Right hindlimb (tissue), 1 donor: ENCODE measurements around the gene RDH5.

Source experiments
- DNase-seq: peaks from one replicate; pipeline ENCODE4 v3.0.0-alpha.2; 2018

RDH5 gene, protein sequence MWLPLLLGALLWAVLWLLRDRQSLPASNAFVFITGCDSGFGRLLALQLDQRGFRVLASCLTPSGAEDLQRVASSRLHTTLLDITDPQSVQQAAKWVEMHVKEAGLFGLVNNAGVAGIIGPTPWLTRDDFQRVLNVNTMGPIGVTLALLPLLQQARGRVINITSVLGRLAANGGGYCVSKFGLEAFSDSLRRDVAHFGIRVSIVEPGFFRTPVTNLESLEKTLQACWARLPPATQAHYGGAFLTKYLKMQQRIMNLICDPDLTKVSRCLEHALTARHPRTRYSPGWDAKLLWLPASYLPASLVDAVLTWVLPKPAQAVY

DNA sequence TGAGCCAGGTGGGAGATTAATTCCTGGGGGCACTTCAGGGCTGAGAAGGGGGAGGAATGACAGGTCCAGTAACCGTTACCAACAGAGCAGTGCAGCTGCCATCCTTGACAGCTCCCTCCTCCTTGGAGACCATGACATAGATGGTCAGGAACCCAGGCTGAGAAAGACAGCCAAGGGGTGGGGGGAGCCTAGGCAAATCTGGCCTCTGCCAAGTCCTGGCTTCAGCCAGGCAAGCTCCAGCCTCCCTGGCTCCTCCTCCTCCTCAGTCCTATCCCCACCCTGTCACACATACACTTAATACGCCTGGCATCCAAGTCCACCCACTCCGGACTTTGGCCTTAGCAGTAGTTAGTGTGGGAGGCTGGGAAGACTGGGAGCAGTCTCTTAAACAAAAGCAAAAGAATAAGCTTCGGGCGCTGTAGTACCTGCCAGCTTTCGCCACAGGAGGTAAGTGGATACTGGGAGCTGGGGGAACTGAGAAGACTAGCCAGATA, at the start of gene RDH5:
RDH5 (plus strand) TSS at position 323 of the 494 bp plus-strand sequence. CDS start 792 bp downstream, outside the sequence.
- DNase-seq: peak; percentile 85

DNA sequence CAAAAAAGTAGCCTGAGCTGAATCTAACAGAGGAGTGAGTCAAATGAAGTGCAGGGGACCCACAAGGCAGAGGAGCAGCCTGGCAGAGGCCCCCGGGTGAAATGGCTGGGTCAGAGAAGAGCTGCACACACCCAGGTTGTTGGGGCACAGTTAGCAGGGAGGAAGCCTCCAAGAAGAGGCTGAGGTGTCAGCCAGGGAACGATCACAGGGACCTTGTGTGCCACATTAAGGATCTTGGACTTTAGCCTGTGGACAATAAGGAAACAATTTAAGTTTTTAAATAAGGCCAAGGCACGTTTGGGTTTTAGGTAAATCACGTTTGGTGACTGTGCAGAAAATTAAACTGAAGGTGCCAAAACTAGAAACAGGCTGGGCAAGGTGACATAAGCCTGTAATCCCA, 48.4 kb upstream of the RDH5 start:
- no peak for DNase-seq

DNA sequence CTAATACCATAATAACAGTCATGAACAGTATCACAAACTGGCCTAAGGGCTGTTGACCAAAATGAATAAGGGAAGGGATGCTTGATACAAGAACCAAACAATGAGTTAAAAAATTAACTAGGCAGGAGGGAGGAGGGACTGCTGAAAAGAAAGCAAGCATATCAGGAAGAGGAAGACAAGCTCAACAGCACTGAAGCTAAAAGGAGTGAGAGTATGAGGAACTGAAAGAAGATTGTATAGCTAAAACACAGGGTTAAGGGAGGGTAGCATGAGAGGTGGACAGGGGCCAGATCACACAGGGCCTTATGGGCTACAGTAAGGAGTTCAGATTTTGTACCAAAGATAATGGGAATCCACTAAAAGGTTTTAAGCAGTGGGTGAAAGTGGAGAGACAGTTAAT, 46.6 kb upstream of the RDH5 start:
- DNase-seq: no peak

DNA sequence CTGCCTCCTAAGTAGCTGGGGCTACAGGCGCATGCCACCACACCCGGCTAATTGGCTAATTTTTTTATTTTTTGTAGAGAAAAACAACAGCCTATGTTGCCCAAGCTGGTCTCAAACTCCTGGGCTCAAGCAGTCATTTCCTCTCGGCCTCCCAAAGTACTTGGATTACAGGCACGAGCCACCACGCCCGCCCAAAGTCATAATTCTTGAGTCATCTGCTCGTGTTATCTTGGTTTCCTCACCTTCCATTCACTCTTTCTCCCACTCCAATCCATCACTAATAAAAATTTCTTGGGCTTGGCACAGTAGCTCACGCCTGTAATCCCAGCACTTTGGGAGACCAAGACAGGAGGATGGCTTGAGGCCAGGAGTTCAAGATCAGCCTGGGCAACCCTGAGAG, 44.5 kb upstream of the RDH5 start:
- no peak for DNase-seq

DNA sequence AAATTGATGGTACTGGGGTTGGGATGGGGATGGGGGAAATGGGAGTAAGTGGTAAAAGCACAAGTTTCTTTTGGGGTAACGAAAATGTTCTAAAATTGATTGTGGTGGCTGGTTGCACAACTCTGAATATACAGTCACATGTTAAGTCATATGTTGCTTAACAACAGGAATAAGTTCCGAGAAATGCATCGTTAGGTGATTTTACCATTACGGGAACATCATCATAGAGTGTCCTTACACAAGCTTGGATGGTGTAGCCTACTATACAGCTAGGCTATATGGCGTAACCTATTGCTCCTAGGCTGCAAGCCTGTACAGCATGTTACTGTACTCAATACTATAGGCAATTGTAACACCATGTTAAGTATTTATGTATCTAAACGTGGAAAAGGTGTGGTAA, 43.5 kb upstream of the RDH5 start:
- DNase-seq: no peak

DNA sequence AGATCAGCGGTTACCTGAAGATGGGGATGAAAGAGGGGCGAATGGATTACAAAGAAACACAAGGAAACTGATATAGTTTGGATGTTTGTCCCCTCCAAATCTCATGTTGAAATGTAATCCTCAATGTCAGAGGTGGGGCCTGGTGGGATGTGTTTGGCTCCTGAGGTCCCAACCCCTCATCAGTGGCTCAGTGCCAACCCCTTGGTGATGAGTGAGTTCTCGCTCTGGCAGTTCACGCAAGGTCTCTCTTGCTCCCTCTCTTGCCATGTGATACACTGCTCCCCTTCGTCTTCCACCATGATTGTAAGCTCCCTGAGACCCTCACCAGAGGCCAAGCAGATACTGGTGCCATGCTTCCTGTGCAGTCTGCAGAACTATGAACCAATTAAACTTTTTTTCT, 40.5 kb upstream of the RDH5 start:
- DNase-seq: no peak

DNA sequence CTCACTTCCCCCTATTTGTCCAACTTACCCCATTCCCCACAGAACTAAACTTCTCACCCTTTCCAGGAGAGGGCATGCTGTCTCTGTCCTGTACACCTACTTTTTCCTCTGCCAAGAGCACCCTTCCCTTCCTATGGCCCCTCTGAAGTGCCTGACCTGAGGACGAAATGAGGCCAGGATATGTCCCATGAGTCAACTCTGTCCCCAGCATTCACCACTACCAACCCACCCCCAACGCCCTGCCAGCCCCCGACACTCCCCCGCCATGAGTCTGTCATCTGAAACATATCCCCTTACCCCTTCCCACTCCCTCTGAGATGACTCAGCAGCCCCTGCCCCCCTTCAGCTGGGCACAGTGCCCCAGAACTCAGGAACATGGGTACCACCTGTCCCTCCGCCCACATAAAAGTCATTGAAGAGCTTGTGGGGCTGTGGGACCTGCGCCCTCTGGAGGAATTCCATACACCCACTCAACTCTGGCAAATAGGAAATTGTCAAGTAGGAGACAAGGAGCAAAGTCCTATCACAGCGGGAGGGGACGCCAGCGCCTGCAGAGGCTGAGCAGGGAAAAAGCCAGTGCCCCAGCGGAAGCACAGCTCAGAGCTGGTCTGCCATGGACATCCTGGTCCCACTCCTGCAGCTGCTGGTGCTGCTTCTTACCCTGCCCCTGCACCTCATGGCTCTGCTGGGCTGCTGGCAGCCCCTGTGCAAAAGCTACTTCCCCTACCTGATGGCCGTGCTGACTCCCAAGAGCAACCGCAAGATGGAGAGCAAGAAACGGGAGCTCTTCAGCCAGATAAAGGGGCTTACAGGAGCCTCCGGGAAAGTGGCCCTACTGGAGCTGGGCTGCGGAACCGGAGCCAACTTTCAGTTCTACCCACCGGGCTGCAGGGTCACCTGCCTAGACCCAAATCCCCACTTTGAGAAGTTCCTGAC, 38.8 kb upstream of the RDH5 start:
- DNase-seq: peak; percentile 68

DNA sequence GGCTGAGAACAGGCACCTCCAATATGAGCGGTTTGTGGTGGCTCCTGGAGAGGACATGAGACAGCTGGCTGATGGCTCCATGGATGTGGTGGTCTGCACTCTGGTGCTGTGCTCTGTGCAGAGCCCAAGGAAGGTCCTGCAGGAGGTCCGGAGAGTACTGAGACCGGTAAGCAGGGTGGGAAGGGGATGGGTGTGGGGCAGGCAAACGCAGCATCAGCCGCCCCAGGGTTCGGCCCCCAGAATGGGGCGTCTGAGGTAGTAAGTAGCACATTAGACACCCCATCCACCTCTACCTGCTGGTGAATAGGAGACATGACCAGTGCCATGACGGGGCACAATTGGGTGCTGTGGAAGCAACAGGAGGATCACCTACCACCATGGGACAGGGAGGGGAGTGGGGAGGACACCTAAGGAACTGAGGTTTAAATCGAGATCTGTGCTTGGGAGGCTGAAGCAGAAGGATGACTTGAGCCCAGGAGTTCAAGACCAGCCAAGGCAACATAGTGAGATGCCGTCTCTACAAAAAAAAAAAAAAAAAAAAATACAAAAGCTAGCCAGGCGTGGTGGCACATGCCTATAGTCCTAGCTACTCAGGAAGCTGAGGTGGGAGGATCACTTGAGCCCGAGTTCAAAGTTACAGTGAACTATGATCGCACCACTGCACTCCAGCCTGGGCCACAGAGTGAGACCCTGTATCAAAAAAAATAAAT, 38.0 kb upstream of the RDH5 start:
- no peak for DNase-seq

DNA sequence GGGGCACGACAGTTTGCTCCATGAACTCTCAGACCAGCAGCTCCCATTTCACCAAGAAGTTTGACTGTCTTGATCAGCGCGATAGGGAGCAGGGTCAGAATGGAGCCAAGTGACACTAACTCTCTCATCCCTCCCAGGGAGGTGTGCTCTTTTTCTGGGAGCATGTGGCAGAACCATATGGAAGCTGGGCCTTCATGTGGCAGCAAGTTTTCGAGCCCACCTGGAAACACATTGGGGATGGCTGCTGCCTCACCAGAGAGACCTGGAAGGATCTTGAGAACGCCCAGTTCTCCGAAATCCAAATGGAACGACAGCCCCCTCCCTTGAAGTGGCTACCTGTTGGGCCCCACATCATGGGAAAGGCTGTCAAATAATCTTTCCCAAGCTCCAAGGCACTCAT, 36.5 kb upstream of the RDH5 start:
- no peak for DNase-seq

DNA sequence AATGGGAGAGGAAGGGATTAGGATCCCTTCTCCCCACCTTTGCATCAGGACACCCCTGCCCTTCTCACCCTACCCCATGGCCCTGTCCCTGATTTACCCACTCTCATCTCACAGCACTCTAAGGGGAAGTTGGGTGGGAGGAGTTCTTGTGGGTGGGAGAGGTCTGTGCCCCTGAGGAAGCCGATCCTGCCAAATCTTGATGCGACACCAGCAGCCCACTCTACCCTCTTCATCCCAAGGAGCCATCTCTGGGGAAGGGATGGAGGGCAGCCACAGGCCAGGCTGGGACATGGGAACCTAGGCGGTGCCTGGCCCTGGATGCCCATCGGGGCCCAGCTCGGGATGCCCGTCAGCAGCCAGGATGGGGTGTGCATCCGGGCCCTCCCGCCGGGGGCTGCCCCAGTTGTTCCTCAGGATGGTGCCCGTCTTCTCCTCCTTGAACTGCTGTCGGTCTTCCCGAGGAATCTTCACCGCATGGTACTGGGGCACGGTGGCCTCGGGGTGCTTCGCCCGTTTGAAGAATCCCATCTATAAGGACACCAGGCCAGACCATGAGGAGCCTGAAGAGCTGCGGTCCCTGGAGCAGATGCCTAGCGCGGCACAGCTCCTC, 35.3 kb upstream of the RDH5 start:
- no peak for DNase-seq

DNA sequence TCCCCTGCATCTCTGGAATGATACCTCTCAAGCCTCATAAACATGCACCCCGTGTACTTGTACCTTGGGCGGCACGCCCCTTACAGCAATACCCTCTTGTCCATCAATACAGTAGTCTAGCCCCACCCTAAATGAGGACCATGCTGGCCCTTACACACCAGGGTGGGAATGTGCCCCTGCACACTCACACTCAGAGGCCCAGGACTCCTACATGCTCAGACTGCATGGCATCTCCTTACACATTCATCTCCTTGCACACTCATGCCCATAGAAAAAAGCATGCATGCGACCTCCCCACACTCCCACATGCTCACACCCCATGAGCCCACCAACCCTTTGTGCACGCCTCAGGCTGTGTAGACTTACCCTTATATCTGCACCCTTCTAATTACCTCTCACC, 34.5 kb upstream of the RDH5 start:
- DNase-seq: no peak

DNA sequence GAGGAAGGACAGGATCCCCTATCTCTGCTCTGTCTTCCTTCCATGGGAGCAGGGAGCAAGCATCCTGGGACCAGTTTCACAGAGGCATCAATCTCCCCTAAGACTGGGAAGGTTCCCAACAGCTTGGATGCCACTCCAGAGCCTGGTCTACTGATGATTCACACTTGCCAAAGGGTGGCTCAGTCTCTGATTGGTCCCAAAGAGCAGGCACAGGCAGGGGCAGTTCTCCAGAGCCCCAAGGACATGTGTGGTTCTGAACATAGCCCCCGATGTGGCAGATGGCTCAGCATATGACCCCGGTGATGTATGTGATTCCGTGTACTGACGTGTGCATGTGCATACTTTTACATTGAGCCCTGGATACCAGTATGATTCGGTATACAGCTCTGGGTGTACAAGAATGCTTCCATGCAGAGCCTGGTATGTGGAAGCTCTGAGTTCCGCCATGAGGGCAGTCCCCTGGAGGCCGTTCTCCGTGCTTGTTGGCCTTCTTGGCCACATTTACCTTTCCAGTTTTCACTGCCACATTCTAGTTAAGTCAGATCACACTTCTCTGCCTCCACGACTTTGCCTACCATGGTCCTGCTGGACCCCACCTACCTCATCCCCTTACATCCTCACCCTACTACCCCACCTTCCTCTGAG, 33.7 kb upstream of the RDH5 start:
- DNase-seq: no peak

DNA sequence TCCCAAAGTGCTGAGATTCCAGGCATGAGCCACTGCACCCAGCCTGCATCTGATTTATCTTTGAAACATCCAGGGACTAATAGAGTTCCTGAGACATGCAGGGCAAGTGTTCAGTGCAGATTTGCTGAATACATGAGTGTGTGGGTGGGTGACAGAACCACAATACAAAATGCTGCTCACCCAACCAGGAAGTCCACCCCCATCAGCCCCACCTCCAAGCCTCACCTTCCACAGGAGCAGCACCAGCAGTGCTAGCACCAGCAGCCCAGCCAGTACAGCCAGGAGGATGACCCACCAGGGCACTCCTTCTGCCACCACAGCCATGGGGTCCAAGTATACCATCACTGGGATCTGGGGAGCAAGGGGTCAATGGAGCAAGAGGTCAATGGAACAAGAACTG, 32.4 kb upstream of the RDH5 start:
- DNase-seq: no peak

DNA sequence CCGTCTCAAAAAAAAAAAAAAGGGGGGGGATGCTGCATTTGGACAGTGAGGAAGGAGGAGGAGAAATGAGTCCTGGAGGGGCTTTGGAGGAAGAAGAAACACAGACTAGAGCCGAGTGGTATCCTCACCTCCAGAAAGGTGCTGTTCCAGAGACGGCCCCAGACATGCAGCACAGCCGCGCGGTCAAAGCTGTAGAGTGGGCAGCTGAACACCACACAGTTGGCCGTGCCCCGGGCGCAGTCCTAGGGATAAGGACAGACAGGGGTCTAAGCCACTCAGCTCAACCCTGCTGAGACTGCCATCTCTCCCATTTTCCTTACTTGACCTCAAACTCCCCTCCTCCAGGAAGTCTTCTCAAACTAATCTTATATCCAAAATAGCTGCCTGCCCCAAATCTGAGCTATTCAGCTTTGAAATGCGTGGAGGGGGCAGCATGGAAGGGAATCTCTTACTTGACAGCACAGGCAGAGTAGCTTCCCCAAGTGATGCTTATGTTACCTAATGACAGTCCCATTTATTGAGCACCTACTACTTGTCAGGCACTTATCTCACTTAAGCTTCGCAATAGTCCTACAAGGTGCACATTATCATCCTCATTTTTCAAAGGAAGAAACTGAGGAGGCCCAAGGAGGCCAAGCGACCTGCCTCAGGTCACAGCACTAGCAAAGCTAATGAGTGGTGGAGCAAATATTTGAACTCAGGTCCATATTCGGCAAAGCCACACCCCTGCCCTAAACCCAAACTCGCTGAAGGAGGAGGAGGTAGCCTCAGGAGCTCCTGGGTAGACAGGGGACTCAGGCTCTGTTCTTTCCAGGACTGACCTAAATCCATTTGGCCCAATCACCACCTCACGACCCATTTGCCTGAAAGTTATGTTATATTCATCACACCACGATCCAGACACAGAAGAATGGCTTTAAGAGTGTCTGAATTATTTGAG, 31.2 kb upstream of the RDH5 start:
- DNase-seq: no peak

DNA sequence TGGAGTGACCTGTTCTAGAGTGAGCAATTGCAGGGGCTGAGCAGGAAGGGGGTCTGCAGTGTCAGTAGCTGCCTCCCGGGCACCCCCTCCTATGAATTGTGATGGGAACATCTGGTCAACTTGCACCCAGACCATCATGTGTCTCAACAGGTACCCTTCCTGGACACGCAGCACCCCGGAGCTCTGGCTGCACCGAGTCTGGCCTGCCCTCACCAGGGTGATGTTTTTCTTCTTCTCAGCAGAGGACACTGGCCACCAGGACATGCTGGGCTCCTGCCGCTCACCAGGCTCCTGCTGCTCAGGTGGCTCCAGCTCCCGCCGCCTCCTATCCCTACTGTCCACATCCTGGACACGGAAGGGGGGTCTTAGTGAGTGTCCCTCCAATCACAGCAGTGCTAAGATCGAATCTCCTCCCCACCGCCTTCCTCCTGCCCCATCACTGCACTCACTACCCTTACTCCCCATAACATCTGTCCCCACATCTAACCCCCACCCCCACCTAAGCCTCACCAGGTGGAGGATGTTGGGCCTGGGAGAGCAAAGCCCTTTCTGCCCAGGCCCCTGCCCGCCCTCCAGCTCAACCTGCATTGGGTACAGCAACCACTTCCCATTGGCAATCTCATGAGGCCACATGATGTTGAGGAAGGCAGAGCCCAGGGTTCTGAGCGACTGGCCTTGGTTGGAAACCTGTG, 27.4 kb upstream of the RDH5 start:
- DNase-seq: no peak

DNA sequence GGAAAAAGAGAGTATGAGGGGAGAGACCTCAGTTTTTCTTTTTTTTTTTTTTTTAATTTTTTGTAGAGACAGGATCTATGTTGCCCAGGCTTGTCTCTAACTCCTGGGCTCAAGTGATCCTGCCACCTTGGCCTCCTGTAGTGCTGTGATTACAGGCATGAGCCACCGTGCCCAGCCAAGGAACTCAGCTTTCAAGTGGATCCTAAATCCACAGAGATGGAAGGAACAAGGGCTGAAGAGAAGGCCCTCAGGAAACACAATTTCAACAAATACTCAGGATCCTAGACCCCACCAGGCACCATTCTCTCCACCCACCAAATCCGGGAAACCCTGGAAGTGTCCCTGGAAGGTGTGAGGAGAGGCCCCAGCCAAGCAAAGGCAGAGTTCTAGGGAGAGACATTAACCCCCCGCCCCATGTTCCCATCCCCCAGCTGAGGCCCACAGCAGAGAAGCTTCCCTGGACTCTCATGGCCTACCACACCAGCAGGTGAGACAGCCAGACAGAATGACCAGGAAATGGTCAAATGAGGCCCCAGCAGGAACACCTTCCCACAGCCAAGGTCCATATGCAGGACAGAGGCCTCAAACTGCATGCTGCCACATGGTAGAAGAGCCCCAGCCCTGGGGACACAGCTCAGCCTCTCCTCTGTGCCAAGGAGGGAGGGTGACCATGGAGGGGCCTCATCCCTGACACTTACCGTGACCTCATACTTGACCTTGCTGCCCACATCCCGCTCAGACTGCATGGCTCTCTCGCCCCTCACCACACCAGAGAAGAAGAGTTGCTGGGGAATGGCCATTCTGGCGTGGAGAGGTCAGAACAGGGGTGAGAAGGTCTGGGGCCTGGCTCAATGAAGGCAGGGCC, 26.6 kb upstream of the RDH5 start:
- no peak for DNase-seq

DNA sequence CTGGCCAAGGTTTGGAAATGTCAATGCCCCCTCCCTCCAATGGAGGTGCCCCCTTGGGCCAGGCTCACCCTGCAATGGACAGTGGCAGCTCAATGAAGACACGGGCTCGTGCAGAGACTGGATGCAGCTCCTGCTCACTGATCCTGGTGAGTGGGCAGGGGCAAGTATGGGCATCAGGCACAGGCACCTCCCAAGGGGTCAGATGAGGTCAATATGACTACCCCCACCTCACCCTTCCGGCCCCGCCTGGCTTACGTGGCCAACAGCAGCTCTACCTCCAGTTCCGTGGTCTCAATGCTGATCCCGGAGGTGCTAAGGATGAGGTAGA, 26.0 kb upstream of the RDH5 start:
- peak; percentile 11 for DNase-seq

DNA sequence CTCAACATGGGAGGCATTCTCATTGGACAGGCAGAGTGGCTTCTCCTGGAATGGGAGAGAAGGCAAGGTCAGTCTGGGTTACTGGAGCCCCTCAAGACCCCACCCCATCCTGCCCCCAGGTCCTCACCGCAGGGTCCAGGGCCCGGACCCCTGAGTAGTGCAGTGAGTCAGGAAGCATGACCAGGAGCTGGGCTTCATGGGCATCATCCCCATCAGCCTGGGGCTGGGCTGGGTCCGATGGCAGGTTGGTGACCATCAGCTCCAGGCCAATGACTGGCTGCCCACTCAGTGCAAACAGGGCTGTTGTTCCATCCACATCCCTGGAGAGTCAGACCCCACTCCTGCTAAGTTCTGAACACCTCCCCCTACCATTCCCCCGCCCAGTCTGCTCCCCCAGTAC, 25.5 kb upstream of the RDH5 start:
- no peak for DNase-seq

DNA sequence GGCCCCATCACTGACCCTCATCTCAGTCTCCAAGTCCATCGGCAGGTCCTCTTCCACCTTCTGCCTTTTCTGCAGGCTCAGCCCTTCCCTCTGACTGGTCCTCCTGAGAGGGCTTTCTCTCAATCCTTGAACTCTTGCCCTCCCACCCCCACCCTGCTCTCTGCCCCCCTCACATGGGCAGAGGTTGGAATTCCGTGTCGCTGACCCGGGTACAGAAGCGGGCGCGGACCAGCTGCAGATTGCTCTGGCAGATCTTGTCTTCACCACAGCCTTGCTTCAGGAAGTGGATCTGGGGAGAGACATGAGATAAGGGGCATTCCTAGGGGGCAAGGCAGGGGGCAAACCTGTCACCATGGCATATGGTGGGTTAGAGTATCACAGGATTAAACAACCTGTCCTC, 24.8 kb upstream of the RDH5 start:
- DNase-seq: no peak

DNA sequence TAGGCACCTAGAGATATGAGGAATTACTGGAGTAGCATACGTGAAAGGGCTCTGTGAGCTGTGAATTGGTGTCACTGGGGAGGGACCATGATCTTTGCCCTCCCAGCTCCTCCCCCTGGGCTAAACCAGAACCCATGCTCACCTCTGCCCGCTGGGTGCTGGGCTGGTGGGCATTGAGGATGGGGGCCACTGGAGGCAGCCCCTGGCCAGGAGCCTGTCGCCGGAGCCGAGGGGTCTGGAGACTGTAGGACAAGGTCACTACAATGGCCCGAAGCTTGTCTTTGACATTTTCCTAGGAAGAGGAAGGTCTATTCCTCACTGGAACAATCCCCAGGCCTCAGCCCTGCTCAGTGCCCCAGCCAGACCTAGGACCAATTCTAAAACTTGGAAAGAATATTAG, 24.1 kb upstream of the RDH5 start:
- no peak for DNase-seq
